HK-2 (cell line): ENCODE measurements around the gene ADAMTS6.

Experiments used
- DNase-seq: peaks from one replicate; pipeline ENCODE4 v3.0.0-alpha.2; 2018; ENCODE audit not compliant: unreplicated experiment

Gene ADAMTS6

GRCh38 chr5:65144136-65144871 lies 337.4 kb downstream of the ADAMTS6 start:
- no peak for DNase-seq

DNA sequence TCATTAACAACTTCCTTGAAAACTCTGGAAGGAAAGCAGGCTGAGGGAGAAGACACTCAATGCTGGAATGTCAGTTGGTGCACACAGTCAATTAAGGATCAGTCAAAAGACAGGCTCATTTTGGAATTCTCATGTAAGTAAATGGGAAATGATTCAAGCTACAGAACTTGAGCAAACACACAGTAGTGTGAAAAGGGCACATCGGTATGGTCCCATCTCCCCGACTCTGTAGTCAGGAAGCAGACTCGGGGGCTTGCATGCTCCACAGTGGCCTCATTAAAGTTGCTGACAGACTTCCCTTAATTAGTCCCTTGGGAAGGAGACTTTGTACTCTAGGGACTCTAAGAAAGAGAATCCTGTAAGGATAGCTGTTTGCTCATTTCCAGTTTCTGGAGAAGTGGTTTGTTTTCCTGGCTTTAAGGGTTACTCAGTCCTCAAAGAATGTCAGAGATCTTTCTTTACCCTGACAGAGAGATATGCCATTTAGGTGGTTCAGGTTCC lies 339.2 kb downstream of the ADAMTS6 start:
- DNase-seq = no peak

DNA sequence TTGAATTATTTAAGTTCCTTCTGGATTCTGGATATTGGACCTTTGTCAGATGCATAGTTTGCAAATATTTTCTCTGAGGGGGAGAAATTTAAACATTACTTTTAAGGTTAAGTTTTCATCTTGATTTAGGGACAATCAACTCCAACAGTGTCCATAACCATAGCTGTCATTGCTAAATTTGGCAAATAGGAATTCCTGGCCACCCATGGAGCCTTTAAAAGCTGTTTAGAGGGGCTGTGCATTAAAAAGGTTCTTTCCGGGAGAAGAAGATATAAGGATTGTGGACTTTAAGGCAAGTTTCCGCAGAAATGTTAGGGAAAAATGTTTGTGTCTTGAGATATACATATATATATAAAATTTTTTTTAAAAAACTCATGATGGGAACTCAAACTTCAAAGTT lies 339.7 kb downstream of the ADAMTS6 start:
- DNase-seq = no peak

- no peak for DNase-seq
Observed at GRCh38 chr5:65141493-65141892, 340.2 kb downstream of the ADAMTS6 start.

DNA sequence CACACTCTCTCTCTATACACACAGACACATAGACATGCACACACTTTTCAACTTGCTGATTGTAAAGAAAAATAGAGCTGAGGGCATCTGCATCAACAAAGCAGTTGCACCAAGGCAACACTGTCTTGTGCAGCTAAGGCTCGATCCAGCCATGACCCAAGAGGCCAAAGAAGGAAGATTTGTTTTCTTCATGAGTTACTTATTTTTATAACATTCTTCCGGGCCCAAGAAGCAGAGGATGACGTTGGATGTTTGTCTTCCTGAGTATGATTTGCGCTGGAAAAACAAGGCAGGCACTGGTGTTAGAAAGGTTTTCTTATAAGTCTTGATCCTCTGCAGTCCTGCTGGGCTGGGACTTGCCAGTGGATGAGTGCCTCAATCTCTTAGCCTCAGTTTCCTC lies 344.1 kb downstream of the ADAMTS6 start:
- no peak for DNase-seq

- DNase-seq = no peak
Observed at GRCh38 chr5:65133477-65134110, 348.1 kb downstream of the ADAMTS6 start.

GRCh38 chr5:65132386-65132785 lies 349.3 kb downstream of the ADAMTS6 start:
- no peak for DNase-seq

- DNase-seq = no peak
Observed at GRCh38 chr5:65128226-65128625, 353.5 kb downstream of the ADAMTS6 start.

DNA sequence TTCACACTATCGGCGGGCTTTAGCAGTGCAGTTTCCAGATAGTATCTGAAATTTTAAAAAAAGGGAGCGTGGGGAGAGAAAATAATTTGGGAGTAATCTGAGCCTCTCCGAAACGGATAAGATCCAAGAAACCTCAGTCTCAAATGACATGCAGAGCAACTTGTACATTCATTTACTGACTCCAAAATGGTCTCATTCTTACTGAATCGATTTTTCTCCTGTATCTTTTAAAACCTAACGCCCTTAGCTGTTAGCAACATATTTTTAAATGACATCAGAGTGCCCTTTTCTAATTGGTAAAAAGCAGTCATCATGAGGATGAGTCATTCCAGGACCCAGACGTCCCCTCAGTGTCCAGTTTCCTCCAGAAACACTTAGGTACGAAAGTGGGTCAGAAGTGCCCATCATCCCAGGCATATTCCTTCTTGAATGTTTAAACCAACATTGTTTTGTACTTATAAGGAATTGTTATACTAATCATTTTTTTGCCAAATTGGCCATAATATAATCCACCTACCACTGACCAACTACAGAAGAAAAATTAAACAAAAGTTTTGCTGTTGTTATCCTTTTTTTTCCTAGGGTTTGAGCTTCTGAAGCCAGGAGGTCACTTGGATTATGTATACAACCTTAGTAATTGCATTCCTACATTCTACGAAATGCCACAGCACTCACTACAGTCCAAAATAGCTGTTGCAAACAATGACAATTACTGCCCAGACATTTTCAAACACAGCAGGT lies 354.4 kb downstream of the ADAMTS6 start:
- DNase-seq = no peak

- no peak for DNase-seq
Observed at GRCh38 chr5:65126542-65127069, 355.1 kb downstream of the ADAMTS6 start.

DNA sequence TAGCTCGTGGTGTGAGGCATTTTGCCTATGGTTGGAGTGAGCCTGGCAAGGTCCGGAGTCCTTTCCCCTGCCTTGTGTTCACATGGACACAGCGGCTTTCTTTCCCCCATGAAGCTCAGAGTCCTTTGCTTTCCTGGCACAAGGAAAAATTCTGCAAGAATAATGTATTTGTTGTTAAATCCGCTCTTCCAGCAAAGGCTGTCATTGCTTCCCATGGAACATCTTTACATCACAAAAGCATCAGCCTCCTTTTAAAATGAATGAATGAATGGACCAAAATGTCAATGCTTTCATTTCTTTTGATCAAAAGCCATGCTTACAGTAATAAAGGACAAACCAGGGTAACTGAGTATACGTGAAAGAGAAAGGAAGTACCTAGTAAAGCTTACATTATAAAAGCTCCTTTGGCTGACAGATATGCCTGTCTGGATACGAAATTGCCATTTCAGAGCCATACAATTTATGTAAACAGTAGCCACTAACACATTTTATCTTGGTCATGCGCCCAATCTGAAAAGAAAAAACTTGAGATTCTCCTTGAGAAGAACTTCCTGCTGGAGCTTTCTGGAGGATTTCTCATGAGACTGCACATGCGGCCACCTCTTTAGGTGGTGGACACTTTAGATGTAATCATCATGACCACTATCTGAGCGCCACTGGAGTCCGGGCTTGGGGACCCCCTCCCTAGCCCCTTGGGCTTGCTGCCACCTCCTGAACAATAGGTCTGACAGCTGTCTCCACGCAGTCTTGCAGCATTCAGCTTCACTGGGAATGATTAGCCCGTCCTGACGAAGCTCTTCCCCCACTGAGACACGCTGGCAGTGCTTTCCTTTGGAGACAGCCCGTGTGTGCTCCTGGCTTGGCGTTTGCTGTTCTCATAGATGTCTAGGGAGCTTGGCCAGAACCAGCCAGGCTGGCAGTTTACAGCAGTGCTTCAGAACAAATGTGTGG lies 355.9 kb downstream of the ADAMTS6 start:
- DNase-seq = no peak

DNA sequence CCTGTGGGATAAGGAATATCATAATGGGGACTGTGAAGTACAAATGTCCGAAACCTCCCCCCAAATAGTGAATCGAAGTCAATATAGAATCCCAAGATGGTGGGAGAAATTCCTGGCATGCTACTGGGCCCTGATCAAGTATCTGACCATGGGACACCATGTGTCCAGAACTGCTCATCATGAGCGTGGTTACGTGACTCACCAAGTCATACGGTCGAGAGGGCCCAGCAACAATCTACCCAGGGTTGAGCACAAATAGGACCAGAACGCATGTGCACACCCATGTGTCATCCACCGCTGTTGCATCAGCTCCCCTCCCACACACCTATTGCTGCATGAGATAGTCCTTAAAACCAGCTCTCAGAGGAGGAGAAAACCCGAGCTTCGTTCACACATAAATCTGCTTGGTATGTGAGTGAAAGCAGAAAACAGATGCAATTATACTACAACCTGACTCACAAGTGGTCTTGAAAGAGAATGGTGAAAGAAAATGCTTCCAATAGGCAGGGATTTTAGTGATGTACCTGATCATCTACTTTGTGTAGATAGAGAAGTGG lies 359.8 kb downstream of the ADAMTS6 start:
- DNase-seq = peak; percentile 52

GRCh38 chr5:65120371-65120967 lies 361.3 kb downstream of the ADAMTS6 start:
- DNase-seq = no peak

GRCh38 chr5:65117525-65117924 lies 364.2 kb downstream of the ADAMTS6 start:
- no peak for DNase-seq

- no peak for DNase-seq
Observed at GRCh38 chr5:65113771-65114170, 367.9 kb downstream of the ADAMTS6 start.

- DNase-seq = no peak
Observed at GRCh38 chr5:65111961-65112658, 369.6 kb downstream of the ADAMTS6 start.

DNA sequence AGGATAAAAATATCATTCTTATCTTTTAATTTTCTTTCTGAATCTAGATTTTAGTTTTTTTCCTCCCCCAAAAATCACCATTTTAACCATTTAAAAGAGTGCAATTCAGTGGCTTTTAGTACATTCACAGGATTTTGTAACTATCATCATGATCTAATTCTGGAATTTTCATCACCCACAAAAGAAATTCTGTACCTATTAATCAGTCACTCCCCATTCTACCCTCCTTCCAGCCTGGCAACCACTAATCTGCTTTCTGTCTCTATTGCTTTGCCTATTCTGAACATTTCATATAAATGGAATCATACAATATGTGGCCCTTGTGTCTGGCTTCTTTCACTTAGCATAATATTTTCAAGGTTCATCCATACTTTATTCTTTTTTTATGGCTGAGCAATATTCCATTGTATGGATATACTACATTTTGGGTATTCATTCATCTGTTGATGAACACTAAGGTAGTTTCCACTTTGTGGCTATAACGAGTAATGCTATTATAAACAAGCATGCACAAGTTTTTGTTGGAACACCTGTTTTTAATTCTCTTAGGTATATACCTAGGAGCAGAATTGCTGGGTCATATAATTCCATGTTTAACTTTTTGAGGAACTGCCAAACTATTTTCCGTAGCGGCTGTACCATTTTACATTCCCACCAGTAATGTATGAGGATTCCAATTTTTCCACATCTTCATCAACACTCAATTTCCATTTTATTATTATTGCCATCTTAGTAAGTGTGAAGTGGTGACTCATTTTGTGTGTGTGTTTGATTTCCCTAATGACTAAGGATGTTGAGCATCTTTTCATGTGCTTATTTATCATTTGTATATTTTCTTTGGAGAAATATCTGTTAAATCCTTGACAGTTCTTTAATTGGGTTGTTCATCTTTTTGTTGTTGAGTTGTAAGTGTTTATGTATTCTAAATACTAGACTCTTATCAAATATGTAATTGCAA lies 372.7 kb downstream of the ADAMTS6 start:
- DNase-seq = no peak

DNA sequence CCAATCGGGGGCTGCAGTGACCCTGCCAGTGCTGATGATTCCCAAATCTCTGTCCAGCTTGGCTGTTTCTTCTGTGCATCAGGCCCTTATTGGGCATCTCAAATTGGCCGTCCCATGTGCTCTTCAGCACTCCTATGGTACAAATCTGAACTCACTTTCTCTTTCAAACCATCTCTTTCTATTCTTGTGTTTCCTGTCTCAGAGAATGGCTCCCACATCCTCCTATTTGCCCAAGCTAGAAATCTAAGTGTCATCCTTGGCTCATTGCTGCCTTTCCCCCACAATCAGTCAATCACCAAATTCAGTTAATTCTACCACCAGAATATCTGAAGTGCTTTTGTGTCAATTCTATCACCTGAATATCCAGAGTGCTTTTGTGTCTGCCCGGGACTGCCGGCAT lies 376.4 kb downstream of the ADAMTS6 start:
- DNase-seq = no peak

GRCh38 chr5:65104831-65105230 lies 376.9 kb downstream of the ADAMTS6 start:
- no peak for DNase-seq
